ENCODE results near the gene MBNL2.

MBNL2 gene

GRCh38 chr13:97255515-97256021 lies 33.4 kb downstream of the MBNL2 start:
- DNase-seq: no peak

GRCh38 chr13:97256343-97256783 lies 34.2 kb downstream of the MBNL2 start:
- DNase-seq: no peak

GRCh38 chr13:97257228-97257755 lies 35.2 kb downstream of the MBNL2 start:
- no peak for DNase-seq

- no peak for DNase-seq
Measured at GRCh38 chr13:97257800-97258799, 36.0 kb downstream of the MBNL2 start.

- no peak for DNase-seq
Measured at GRCh38 chr13:97258801-97259200, 36.7 kb downstream of the MBNL2 start.

- no peak for DNase-seq
Measured at GRCh38 chr13:97259410-97259797, 37.3 kb downstream of the MBNL2 start.

GRCh38 chr13:97259798-97260714 lies 37.9 kb downstream of the MBNL2 start:
- no peak for DNase-seq

- DNase-seq: no peak
Measured at GRCh38 chr13:97261254-97262005, 39.3 kb downstream of the MBNL2 start.

- DNase-seq: no peak
Measured at GRCh38 chr13:97262058-97262457, 39.9 kb downstream of the MBNL2 start.

- DNase-seq: no peak
Measured at GRCh38 chr13:97263160-97263559, 41.0 kb downstream of the MBNL2 start.

GRCh38 chr13:97264663-97265062 lies 42.5 kb downstream of the MBNL2 start:
- DNase-seq: no peak

GRCh38 chr13:97266332-97266731 lies 44.2 kb downstream of the MBNL2 start:
- DNase-seq: no peak

GRCh38 chr13:97266772-97267417 lies 44.8 kb downstream of the MBNL2 start:
- DNase-seq: no peak

GRCh38 chr13:97267418-97268059 lies 45.4 kb downstream of the MBNL2 start:
- DNase-seq: no peak

GRCh38 chr13:97268772-97269171 lies 46.6 kb downstream of the MBNL2 start:
- DNase-seq: no peak

GRCh38 chr13:97269603-97270002 lies 47.5 kb downstream of the MBNL2 start:
- DNase-seq: no peak

GRCh38 chr13:97272526-97272925 lies 50.4 kb downstream of the MBNL2 start:
- DNase-seq: no peak

- peak; percentile 62 for DNase-seq
Measured at GRCh38 chr13:97273341-97273831, 51.3 kb downstream of the MBNL2 start.

GRCh38 chr13:97274829-97275649 lies 52.9 kb downstream of the MBNL2 start:
- DNase-seq: peak; percentile 46

Data from NCI-H1105 treated with DMSO at 0.1 percent for 48 hours (cell line).